NCI-H2107 treated with DMSO at 0.1 percent for 48 hours (cell line): ENCODE results near the gene NOLC1.

Experiments
- DNase-seq: peaks from one replicate; lab custom pipeline; 2025; ENCODE audit not compliant: unreplicated experiment; lab: John Stamatoyannopoulos, UW

The NOLC1 gene

DNA sequence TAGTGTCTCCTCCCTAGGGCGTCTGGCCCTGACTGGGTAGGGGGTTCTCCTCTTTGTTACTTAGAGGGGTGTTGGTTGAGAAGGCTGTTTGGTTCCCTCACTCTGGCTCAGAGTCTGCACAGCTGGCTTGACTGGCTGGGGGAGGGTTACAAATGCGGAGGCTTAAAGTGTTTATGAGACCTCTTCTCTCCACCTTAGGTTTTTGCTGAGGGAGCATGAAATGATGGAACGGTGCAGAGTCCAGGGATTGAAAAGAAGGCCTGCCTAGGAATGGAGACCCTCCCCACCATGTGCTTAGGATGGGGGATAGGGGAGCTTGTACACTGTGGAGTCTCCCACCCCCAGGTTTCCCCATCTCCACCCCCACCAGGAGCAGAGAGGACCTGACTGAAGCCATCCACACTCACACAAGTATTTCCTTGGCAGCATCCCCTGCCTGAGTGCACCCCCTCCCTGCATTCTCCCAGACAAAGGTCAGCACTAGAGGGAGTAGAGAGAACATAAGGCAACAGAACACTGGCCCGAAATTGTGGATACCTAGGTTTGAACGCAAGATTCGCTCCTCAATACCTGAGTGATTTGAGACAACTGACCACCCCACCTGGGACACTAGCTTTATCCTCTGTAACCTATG, 30.3 kb upstream of the NOLC1 start:
- no peak for DNase-seq

DNA sequence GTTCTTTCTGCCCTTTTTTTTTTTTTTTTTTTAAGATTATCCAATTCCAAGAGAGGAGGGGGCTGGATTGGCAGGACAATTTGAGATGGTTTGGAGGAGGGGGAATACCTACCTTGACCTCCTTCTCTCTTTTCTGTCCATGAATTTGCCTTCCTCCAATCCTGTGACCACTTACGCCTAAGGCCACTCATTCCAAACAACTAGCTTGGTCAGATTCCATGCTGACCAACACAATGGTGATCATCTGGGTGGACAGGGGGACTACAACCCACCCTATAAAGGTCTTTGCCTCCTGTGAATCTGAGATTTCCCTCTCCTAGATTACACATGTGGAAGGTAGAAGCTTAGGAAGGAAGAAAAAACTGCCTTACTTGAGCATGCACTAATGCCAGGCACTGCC, 29.7 kb upstream of the NOLC1 start:
- DNase-seq: no peak

DNA sequence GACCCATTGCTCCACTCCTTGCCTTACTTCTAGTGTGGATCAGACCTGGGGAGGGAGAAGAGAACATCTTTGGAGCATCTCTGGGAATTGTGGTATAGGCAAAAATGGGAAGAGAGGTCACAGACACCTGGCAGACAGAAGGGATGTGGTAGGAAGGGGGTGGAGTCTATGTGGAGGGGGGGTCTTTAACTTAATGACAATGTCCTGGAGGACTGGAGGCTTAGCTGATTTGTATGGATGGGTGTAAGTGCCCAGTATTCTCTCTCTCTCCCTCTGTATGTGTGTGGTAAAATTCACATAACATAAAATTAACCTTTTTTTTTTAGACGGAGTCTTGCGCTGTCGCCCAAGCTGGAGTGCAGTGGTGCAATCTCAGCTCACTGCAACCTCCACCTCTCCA, 29.0 kb upstream of the NOLC1 start:
- DNase-seq: no peak

DNA sequence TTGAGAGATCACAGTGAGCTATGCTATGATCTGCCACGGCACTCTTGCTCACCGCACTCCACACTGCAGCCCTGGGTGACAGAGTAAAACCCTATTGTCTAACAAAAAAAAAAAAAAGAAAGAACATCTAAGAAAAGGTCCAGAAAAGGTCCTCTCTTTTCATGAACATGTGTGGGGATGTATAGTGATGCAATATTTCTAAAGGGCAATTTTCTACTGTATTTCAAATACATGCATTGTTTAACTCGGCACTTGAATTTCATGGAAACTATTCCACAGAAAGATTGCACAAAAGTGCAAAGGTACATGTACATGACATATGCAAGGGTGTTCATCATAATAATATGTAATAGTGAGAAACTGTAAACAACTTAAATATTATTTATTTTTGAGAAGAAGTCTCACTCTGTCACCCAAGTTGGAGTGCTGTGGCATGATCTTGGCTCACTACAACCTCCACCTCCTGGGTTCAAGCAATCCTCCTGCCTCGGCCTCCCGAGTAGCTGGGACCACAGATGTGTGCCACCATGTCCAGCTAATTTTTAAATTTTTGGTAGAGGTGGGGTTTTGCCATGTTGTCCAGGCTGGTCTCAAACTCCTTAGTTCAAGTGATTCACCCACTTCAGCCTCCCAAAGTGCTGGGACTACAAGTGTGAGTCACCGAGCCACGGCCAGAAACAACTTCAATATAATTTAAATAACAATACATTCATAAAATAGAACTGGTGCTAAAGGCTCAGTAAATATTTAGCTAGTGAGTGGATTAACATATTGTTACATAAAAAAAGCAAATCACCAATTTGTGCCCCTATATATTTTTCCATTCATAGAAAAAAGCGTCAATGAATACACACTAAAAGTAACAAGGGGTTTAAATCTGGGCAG, 20.7 kb upstream of the NOLC1 start:
- no peak for DNase-seq

DNA sequence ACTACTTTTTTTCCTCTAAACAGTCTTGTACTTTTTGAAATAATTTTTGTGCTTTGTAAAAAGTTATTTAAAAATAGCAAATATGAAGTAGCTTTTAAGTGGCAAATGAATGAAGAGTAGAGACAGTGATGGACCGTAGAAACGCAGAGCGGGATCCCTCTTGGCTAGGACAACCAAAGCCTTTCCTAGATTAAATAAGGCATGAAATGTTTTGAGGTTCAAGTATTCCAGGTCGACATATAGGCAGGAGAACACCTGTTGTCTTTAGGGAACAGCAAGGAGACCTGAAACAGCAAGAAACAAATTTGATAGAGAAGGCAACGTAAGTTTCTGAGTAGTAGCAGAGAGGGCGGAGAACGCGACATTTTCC, 20.0 kb upstream of the NOLC1 start:
- no peak for DNase-seq

DNA sequence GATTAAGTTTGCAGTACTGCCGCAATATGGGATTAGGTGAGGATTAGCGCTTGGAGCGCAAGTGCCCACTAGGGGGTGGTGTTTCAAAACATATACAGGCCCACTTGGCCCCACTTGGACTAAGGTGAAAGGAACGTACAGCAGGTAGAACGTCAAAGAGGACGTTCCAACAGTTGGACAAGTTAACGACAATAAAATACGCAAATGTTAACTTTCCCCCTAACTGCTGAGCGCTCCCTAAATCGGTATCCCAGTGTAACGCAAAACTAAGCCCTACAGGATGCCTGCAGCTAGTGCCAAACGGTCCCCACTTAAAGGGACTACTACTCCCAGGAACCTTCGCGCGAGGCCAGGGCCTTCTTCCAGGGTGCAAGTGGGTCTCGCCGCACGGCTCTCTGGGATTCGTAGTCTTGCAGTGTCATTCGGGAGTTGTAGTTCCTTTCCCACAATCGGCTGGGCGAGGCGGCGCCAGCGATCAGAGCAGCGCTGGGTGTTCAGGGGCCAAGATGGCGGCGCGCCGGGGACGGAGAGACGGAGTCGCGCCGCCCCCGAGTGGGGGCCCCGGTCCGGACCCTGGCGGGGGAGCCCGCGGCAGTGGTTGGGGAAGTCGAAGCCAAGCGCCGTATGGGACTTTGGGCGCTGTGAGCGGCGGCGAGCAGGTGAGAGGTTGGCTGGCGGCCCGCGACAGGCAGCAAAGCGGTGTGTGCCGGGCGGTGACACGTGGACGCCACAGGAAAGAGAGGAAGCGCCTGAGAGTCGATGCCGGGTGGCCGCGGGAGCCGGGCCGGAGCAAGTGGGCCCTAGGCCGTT, 19.4 kb upstream of the NOLC1 start, which contains the start of gene PPRC1:
Gene PPRC1, plus strand, starts transcription at position 478 of the 810 bp plus-strand sequence. Its CDS starts 29 bp downstream, at position 507.
- DNase-seq: peak; percentile 92

DNA sequence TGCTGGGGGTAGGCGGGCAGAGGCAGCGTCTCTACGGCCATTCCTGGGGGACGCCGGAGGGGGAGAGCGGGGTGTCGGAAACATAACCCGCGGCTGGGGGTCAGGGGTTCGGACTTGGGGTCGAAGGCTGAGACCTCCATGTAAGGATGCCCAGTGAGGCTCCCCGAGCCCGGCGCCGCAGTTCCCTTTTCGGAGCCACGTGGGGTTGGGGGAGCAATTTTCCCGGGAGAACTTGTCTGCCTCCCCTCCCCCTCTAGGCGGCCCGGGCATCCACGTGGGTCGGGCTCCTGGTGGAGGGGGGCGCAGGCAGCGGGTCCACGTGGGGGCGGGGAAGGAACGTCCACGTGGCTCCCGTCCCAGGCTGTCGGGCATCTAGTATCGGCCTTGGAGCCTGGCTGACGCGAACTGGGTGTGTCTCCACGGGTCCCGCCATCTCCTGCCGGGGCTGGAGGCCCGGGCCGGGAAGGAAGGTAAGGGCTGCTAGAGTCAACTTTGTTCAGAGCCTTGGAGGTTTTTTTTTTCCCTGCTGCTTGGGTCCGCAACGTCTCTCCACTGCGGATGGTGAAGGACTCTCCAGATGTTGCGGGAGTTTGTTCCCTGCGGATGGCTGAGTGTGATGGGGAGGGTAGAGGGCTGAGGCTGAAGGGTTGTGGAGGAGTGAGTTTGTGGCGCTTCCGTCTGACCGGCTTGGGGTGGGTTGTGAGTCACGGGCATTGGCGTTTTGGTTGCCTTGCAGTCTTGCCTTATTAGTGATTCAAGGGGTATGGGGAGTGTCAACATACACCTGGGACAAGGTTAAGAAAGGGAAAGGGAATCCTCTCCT, 18.6 kb upstream of the NOLC1 start:
- DNase-seq: no peak

- no peak for DNase-seq
These were observed 17.8 kb upstream of the NOLC1 start for GRCh38 chr10:102134416-102134815.

- peak; percentile 54 for DNase-seq
These were observed 16.1 kb upstream of the NOLC1 start for GRCh38 chr10:102135956-102136526.

DNA sequence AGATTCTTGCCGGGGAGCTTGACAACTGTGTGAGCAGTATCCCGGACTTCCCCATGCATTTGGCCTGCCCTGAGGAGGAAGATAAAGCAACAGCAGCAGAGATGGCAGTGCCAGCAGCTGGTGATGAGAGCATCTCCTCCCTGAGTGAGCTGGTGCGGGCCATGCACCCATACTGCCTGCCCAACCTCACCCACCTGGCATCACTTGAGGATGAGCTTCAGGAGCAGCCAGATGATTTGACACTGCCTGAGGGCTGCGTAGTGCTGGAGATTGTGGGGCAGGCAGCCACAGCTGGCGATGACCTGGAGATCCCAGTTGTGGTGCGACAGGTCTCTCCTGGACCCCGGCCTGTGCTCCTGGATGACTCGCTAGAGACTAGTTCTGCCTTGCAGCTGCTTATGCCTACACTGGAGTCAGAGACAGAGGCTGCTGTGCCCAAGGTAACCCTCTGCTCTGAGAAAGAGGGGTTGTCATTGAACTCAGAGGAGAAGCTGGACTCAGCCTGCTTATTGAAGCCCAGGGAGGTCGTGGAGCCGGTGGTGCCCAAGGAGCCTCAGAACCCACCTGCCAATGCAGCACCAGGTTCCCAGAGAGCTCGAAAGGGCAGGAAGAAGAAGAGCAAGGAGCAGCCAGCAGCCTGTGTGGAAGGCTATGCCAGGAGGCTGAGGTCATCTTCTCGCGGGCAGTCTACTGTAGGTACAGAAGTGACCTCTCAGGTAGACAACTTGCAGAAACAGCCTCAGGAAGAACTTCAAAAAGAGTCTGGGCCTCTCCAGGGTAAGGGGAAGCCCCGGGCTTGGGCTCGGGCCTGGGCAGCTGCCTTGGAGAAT, 12.7 kb upstream of the NOLC1 start:
- no peak for DNase-seq

- no peak for DNase-seq
These were observed 12.0 kb upstream of the NOLC1 start for GRCh38 chr10:102140218-102140617.

DNA sequence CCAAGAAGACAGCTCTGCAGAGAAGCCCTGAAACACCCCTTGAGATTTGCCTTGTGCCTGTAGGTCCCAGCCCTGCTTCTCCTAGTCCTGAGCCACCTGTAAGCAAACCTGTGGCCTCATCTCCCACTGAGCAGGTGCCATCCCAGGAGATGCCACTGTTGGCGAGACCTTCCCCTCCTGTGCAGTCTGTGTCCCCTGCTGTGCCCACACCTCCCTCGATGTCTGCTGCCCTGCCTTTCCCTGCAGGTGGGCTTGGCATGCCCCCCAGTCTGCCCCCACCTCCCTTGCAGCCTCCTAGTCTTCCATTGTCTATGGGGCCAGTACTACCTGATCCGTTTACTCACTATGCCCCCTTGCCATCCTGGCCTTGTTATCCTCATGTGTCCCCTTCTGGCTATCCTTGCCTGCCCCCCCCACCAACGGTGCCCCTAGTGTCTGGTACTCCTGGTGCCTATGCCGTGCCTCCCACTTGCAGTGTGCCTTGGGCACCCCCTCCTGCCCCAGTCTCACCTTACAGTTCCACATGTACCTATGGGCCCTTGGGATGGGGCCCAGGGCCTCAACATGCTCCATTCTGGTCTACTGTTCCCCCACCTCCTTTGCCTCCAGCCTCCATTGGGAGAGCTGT, 11.2 kb upstream of the NOLC1 start:
- no peak for DNase-seq

DNA sequence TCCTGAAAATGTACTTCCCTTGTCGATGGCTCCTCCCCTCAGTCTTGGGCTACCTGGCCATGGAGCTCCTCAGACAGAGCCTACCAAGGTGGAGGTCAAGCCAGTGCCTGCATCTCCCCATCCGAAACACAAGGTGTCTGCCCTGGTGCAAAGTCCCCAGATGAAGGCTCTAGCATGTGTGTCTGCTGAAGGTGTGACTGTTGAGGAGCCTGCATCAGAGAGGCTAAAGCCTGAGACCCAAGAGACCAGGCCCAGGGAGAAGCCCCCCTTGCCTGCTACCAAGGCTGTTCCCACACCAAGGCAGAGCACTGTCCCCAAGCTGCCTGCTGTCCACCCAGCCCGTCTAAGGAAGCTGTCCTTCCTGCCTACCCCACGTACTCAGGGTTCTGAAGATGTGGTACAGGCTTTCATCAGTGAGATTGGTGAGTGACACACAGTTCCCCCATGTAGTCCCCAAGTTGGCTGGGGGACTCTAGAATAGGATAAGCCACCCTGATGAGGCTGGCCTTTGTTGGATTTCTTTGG, 10.5 kb upstream of the NOLC1 start:
- no peak for DNase-seq

DNA sequence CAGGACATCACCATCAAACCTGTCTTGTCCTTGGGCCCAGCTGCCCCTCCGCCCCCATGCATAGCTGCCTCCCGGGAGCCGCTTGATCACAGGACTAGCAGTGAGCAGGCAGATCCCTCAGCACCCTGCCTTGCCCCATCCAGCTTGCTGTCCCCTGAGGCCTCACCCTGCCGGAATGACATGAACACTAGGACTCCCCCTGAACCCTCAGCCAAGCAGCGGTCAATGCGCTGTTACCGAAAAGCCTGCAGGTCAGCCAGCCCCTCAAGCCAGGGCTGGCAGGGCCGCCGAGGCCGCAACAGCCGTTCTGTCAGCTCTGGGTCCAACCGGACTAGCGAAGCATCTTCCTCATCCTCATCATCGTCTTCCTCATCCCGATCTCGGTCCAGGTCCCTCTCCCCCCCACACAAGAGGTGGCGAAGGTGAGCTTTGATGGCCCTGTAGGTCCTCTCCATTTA, 5.2 kb upstream of the NOLC1 start:
- DNase-seq: no peak

GRCh38 chr10:102147561-102147960, 4.6 kb upstream of the NOLC1 start:
- no peak for DNase-seq

DNA sequence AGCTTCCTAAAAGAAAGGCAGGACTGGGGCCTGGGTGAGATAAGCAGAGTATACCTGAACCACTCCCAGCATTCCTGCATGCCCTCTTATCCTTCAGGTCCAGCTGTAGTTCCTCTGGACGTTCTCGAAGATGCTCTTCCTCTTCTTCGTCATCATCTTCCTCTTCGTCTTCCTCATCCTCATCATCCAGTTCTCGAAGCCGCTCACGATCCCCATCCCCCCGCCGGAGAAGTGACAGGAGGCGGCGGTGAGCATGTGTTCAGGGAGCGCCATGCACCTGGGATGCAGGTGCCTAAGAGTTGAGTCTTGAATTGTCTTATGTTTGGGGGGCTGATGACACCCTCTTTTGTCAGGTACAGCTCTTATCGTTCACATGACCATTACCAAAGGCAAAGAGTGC, 3.9 kb upstream of the NOLC1 start:
- no peak for DNase-seq

GRCh38 chr10:102150970-102151773, 1.0 kb upstream of the NOLC1 start:
- DNase-seq: no peak

- DNase-seq: no peak
These were observed 329 bp downstream of the NOLC1 start for GRCh38 chr10:102152545-102152890.
